Colon (tissue), 2 donors: ENCODE data around the gene KLHL5.

Experiments used
- FAIRE-seq: peaks from 2 replicates; lab custom pipeline; 2012; peaks lifted over from hg19 to GRCh38; lab: Jason Lieb, UNC
- donor health status: control.
- donor health status: control.

Gene KLHL5

DNA sequence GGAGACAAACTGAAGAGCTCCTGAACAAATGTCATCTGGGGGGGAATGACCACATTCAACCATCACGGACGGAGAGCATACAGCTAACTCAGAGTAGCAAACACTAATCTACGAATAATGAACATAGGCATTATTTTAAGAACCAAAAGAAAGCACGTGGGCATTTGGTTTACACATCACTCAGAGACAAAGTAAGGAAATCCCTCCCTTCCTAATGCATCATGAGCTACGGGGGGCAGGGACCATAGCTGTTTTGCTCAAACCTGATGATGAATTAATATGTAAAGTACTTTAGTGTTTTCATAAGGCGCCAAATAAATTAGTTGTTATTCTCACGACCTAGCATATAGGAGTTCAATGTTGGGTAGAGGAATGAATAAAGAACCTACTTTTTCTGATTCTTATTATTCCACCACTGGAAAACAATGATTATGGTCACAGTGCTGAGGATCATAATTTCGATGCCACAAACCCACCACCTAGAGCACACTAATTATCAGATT, 18.1 kb upstream of the KLHL5 start:
- FAIRE-seq: no peak

DNA sequence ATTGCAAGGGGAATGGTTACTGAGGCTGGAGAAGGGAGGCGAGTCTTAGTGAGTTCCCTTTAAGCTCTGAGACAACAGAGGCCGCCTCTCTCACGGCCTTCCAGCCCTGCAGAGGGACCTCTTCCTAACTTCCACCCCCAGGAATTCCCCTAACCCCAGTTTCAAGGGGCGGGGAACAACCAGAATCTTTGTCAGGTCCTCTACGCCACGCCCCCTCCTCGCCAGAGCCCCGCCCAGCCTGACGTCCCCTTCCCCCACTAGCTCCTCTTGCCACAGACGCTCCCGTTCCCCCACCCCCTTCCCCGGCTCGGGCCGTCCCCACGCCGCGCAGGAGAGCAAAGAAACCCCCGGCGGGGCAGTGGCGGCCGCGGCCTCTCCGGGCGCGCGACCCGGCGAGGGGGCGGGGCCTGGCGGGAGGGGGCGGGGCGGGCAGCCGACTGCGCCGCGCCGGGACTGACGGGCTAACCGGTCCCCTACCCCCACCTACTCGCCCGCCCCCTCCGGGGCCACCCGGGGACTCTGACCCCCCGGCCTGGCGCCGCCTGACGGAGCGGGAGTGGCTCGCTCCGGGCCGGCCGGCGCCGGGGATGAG, 17.6 kb upstream of the KLHL5 start:
- FAIRE-seq: no peak

DNA sequence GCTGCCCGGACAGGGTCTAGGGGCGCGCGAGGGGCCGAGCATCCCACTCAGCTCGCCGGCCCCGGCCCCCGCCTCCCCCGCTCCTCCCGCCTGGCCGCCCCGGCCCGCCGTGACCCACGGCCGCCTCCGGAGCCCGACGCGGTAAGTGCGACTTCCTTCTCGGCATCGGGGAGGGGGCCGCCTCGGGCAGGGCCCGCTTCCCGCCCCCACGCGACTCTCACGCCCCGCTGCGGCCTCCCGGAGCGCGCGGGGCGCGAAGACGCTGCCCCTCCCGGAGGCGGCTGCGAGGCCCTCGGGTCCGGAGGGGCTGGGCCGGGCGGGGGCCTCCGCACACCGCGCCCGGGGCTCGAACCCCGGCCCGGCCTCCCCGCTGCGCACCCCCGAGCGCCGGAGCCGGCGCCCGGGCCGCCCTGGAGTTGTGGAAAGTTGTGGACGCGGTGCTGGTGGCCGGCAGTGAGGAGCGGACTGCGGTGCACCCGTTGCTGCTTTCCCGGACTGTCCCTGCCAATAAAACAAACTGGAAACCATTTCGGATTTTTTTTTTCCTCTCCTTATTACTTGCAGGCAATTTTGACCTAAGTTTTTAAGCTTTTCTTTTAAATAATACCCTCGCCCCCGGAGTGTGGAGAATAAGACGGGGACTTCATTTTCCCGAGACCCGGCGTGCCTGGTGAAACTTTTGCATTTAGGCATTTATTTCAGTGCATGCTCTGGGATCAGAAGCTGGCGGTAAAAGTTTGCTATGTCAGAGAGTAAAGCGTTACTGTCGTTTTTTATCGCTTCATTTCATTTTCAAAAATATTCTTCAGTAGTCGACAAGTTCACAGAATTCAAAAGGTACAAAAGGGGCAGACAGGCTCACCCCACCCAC, 16.8 kb upstream of the KLHL5 start:
- FAIRE-seq: no peak

DNA sequence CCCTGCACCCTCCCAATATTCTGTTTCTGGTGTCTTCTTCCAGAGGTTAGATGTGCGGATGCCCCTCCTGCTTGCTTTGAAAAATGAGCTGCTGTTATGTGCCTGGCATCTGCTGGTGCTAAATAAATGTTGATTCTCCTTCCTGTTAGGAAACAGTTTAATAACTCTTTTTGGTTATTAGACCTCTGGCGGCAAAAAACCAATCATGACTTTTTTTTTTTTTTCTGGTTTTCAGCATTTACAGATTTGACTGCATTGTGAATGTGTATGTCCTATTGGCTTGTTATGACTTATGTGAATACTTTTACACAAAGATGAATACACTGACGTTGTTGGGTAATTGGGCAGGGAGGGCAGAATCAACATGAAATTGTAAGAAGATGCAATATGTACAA, 16.2 kb upstream of the KLHL5 start:
- FAIRE-seq: no peak

DNA sequence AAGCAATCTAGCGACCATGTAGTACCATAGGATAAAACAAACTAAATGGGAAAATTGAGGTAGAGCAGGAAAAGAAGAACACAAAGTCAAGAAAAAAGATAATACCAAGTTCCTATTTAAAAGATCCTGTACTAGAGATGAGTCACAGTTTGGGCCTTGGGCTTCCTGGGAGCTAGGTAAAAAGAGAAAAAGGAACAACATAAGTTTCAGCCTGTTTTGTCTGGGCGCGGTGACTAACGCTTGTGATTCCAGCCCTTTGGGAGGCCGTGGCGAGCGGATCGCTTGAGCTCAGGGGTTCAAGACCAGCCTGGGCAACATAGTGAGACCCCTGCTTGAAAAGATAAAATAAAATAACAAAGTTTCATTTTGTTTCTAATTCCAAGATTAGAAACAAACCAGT, 15.8 kb upstream of the KLHL5 start:
- FAIRE-seq: no peak

DNA sequence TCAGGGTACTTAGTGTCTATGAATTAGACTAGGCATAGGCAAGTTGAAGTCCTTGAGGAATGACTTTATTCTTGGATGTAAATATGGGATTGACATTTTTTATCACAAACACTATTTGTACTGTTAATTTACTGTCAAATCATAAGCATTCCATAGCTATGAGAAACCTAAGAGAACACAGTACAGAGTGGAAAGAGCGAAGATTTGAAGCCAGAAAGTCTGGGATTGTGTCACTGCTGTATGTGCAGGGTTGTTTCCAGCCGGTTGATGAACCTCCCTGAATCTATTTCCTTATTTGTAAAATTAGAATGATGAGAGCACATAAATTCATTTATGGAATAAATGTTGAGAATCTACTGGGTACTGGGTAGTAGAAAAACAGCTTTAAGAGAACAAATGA, 14.4 kb upstream of the KLHL5 start:
- FAIRE-seq: no peak

DNA sequence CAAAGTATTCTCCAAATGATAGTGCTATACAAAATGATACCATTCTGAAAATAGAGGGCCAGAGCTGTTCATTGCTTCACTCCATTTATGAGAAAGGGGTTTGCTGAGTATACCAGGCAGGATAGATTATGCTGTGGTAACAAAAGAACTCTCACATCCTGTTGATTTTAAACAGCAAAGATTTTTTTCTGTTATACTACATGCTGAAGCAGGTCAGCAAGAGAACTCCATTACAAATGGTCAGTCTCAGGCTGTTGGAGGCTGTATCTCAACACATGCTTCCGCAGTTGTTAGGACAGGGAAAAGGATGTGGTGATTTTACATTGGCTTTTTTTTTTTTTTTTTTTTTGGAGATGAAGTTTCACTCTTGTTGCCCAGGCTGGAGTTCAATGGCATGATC, 13.7 kb upstream of the KLHL5 start:
- no peak for FAIRE-seq

DNA sequence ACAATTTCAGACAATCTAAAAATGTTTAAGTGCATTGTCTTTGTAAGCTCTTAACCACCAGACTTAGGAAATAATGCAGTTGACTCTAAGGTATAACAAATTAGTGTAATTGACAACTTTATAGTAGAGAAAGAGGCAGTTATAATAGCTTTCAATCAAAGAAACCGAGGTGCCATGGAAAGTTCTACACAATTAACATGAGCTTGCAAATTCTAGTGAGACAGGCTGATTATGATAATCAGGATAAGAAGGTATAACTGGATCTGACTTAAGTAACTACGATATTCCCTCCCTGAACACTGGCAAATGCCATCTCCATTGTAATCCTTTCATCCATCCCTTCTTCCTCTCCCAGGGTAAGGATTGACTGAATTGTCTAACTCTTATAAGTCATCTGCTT, 11.4 kb upstream of the KLHL5 start:
- FAIRE-seq: no peak

DNA sequence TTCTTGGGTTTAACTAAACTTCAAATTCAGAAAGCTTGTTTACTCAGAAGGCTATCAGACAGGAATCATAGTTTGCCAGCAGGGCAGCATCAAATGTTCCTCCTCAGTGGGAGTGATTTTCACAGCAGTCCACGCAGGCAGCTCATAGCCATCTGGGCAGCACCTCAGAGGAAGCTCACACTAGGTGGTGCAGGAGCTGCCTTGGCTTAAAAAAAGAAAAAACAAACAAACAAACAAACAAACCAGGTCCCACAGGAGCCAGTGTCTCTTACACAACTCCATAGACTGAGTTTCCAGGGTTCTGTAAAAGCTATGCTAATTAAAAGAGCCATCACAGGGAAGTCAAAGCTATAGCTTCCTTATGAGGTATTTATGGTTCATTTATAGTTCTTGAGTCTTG, 10.5 kb upstream of the KLHL5 start:
- FAIRE-seq: no peak

DNA sequence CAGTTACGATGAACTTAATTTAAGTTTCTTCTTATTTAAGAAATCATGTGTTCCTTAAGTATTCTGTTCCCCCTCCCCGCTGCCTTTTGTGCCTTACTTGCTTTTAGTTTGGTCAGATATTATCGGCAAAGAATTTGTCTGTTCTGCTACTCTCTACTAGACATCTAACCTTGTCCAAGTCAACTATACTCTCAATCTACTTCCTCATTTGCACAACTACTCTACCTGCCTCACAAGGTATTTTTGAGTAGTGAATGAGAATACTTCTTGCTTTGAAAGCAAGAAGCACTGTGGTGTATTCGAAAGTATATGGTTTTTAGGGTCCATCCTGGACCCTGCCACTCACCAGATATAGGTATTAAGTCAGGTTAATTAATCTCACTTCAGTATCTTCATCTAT, 8.0 kb upstream of the KLHL5 start:
- FAIRE-seq: no peak

DNA sequence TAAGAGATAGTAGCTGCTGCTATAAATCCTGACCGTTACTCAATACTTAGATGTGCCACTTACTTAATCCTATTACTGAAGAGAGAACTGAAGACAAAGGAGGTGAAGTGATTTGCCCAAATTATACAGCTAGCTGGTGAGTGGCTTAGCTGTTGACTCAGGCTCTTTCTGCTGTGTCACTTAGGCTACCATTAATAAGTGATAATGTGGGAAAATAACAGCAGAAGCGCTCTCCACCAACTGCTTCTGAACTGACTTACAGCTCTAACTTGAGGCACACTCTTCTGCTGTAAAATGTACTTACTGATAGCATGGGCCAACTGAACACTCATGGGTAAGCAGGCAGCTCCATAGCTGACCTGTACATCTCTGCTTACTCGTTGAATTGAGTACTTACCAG, 7.5 kb upstream of the KLHL5 start:
- FAIRE-seq: no peak

DNA sequence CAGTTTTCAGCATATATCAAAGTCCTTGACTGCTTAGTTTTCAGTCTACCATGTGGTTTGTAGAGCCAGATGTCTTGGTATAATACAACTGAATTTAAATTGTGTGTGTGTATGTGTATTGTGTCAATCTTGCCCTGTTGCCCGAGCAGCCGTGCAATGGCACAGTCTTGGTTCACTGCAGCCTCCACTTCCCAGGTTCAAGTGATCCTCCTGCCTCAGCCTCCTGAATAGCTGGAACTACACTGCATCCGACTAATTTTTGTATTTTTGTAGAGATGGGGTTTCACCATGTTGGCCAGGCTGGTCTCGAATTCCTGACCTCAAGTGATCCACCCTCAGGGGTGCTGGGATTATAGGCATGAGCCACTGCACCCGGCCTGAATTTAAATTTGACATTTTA, 6.0 kb upstream of the KLHL5 start:
- no peak for FAIRE-seq

DNA sequence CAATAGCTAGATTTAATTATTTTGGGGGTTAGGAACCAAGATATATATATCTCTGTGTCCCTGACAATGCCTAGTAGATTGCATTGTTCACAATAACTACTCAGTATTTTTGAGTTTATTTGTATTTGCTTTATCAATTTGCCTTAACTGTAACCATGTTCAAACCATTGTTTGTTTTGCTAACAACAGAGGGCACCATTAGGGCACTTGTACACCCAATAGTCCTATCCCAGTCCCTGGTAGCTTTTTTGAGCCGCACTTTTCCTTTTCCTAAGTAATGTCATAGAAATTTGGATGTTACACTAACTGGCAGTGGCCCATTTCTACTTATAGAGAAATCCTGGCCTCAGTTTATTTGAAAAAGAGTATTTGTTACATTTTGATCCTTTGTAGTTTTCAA, 575 bp upstream of the KLHL5 start:
- no peak for FAIRE-seq

DNA sequence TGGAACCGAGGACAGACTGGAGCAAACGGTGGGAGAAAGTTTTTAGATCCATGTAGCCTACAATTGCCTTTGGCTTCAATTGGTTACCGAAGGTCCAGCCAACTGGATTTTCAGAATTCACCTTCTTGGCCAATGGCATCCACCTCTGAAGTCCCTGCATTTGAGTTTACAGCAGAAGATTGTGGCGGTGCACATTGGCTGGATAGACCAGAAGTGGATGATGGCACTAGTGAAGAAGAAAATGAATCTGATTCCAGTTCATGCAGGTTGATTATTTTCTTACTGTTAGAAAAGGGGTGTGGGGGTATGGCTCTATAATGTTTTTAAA, 702 bp downstream of the KLHL5 start:
- no peak for FAIRE-seq

DNA sequence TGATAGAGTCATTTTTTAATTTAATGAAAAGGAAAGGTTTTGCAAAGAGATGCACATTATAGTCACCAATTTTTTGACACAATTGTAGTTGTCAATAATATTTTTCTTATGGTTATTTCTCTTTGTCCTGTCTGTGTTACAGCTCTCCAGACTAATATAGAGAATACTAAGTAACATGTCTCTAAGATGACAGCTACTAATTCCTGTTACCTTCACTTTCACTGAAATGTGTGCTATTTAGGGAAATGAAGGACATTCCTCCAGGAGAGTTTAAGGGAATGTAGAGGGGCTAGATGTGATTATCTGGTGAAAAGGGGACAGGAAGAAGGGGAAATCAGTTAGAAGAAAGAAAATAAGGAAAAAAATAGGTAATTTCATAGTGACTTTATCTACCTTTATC, 1.4 kb downstream of the KLHL5 start:
- FAIRE-seq: no peak

DNA sequence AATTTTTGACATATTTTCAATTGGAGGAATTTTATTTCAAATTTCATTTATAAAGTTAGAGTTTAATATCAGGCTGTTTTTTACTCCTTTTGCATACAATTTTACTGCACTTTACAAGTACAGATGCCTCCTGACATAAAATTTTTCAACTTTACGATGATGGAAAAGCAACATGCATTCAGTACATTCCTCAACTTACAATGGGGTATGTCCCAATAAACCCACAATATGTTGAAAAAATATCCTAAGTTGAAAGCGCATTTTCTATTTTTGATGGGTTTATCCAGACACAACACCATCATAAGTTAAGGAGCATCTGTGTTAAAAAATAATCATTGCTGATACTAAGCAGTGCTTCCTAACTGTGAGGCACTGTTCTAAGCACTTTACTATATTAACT, 4.3 kb downstream of the KLHL5 start:
- FAIRE-seq: no peak

DNA sequence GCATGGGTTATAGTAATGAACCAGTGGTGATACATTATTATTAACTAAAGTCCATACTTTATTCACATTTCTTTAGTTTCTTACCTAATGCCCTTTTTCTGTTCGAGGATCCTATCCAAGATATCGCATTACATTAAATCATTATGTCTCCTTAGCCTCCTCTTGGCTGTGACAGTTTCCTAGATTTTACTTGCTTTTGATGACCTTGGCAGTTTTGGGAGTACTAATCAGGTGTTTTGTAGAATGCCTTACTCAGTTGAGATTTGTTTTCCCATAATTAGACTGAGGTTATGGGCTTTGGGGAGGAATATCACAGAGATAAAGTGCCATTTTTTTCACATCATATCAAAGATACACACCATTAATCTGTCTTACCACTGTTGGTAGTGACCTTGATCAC, 5.0 kb downstream of the KLHL5 start:
- no peak for FAIRE-seq

DNA sequence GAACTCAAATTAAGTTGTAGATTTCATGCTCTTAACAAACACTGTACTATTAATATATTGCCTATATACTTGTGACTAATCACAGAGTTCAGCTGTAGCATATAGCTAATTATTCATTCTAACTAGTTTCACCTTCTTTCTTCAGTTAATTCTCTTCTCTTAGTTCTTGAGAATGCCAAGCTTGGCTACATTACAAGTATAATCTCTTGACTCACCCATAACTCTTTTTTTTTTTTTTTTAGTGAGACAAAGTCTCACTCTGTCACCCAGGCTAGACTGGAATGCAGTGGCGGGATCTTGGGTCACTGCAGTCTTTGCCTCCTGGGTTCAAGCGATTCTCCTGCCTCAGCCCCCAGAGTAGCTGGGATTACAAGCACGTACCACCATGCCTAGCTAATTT, 5.4 kb downstream of the KLHL5 start:
- FAIRE-seq: no peak

DNA sequence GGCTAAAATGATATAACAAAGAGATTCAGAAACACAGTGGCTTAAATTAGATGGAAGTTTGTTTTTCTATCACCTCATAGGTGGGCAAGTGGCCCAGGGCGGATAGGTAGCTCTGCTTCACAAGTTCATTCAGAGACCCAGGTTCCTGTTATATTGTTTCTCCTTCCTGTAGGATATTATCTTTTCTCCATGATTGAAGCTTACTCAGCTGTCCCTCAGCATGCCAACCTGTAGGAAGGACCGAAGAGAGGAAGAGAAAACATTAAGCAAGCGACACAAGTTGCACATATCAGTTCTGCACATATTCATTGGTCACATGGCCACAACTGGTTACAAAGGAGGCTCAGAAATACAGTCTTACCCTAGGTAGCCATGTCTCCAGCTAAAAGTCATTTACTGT, 6.9 kb downstream of the KLHL5 start:
- no peak for FAIRE-seq

DNA sequence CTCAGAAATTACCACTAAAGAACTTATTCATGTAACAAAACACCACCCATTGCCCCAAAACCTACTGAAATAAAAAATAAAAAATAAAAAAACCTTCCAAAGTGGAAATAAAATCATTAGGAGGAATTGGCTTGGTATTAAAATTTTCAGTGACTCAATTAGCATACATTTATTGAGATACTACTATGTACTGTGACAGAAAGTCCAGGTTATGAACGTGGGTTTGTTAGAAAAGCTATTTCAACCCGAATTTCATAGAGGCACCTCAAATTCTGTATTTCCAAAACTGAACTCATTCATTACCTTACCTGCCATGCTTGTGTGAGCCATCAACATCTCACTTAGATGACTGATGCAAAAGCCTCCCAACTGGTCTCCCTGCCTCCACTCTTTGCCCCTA, 16.8 kb downstream of the KLHL5 start:
- no peak for FAIRE-seq

DNA sequence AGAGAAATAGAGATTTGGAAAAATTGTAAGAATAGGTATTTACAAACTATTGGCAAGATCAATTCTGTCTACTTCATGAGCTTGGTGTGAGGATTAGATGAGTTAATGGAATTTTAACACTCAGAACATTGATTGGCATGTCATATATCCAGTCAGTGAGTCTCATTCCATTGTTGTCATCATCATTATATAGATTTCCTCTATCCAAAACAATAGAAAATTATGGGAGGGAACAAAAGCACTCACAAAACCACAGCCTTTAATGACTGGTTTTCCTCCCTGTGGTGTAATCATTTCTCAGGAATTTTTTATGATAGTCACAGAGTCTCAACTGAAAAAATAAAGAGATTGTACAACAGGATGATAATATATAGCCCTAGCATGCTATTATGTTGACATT, 21.1 kb downstream of the KLHL5 start:
- no peak for FAIRE-seq

DNA sequence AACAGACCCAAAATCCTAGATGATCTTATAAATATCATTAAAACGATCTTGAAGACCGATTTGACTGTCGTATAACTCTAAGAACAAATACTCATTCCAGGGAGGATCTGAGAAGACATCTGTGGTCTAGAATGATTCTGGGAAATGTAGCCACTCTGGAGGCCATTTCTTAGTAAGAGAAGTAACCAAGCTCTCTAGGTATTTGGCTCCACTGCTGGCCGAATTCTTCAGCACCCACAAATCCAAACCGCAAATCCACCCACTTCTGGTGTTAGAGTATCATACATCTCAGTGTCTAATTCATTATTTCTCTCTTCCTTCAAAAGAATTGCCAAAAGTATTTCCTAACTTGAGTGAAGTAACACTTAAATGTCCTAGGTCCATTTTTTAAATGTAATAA, 23.9 kb downstream of the KLHL5 start:
- no peak for FAIRE-seq

DNA sequence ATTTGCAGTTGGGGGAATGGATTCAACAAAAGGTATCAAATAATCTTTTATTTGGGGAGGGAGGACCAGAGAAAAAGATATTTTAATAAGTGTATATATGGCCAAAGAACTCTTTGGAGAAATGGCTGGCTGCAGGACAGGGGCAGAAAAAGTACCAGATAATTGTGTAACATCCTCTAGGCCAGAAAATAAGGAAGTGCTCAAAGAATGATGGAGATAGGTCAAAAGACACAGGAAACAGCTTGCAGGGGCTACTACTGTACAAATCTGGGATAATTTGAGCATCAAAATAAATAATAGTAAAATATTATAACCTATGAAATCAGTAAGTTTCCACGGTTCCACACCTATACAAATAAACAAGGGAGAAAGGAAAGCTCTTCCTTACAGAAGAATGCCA, 34.8 kb downstream of the KLHL5 start:
- no peak for FAIRE-seq

DNA sequence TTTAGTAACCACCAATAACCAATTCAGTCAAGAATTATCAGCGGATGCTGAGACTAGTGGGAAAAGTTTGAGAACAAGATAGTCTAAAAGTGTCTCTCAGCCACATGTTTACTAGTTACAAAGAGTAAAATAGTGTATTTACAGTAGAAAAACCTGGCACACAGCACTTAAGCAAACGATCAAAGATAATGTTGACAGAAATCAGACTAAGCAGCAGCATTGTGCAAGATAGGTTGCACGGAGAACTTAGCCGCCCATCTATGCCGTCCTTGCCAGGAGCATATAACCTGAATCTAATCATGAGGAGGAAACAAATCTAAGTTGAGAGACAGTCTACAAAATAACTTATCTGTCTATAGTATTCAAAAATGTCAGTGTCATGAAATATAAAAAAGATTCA, 35.3 kb downstream of the KLHL5 start:
- no peak for FAIRE-seq
